Ascending aorta (tissue), 2 donors: ENCODE measurements around the gene QRSL1. TPM values are rescaled to one million over a fixed set of nuclear protein-coding genes. Genes with fewer than 3 reads are reported as not detected.

ENCODE experiments used
- DNase-seq, 2 donors: peaks; one replicate each; pipeline ENCODE4 v3.0.0-alpha.2; 2019; ENCODE audit warnings: low spot score in 2 of 2
- H3K27ac ChIP-seq, 2 donors: fragments of 200-600 bp; sonication (generic); one replicate each; pipeline ENCODE4 v1.5.1; 2016 to 2017; ENCODE audit warnings: mild to moderate bottlenecking in 1 of 2
- H3K27me3 ChIP-seq: fragments of 200-600 bp; sonication (generic); one replicate; pipeline ENCODE4 v1.5.1; 2017
- H3K36me3 ChIP-seq, 2 donors: fragments of 200-600 bp; sonication (generic); one replicate each; pipeline ENCODE4 v1.5.1; 2016
- H3K4me1 ChIP-seq, 2 donors: fragments of 200-600 bp; sonication (generic); one replicate each; pipeline ENCODE4 v1.5.1; 2016 to 2017; ENCODE audit warnings: mild to moderate bottlenecking in 1 of 2
- H3K4me3 ChIP-seq, 2 donors: fragments of 200-600 bp; sonication (generic); one replicate each; pipeline ENCODE4 v1.5.1; 2016 to 2017; ENCODE audit warnings: mild to moderate bottlenecking in 1 of 2
- H3K9me3 ChIP-seq, 2 donors: fragments of 200-600 bp; sonication (generic); one replicate each; pipeline ENCODE4 v1.5.1; 2016
- CTCF ChIP-seq, 3 experiments: fragments of 200-600 bp in 2 of 3; fragments of 450-650 bp in 1 of 3; sonication (generic) in 2 of 3; IDR thresholded peaks; one replicate each; pipeline ENCODE4 v1.5.1; 2016 to 2019; ENCODE audit warnings: antibody characterized with exemption in 3 of 3, mild to moderate bottlenecking in 1 of 3, moderate library complexity in 1 of 3
- intact Hi-C: fragments of 100-400 bp; cut with DNase I; formaldehyde crosslinking; loops from one replicate; pipeline ENCODE4 v1.15.1; 2023
- total RNA-seq: library from RNA; depleted of rRNA; stranded (reverse); fragments of >200 nt; gene quantifications from one replicate; pipeline ENCODE4 v1.1.0, GENCODE V29; 2016

Gene QRSL1
- total RNA-seq, 1 donor from 2014 or later, result 3.9 TPM

- Histone ChIP-seq H3K27ac (no peak overlapping the region), H3K27me3 (no peaks in the 10 kb centered on the region), H3K4me1 (peaks cover 0 to 7% of the 10 kb centered on the region in 2 donors), H3K4me3 (no peak overlapping the region), H3K9me3 (no peaks in the 10 kb centered on the region), H3K36me3 (no peaks in the 10 kb centered on the region)
- TF ChIP-seq CTCF (IDR thresholded peaks at IDR 0.05), result no peak
- intact Hi-C loops, result no loop called here
- DNase-seq, result no peak
Measured at GRCh38 chr6:106631346-106631745, 2.0 kb downstream of the QRSL1 start.

DNA sequence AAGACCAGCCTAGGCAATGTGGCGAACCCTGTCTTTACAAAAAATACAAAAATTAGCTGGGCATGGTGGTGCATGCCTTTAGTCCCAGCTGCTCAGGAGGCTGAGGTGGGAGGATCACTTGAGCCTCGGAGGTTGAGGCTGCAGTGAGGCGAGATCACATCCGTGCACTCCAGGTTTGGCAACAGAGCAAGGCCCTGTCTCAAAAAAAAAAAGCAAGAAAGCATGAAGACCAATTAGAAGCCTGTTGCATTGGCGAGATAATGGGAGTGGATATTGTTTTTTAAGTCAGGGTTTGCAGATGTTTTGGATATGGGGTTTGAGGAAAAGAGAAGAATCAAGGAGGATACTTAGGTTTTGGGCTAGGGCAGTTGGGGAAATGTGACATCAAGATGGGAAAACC, 5.2 kb downstream of the QRSL1 start:
- no peak for DNase-seq
- no peaks in the 10 kb centered on the region for H3K27me3 ChIP-seq
- no peak overlapping the region for H3K27ac ChIP-seq
- no peak overlapping the region for H3K4me3 ChIP-seq
- no peaks in the 10 kb centered on the region for H3K9me3 ChIP-seq
- no peaks in the 10 kb centered on the region for H3K36me3 ChIP-seq
- TF ChIP-seq CTCF (IDR thresholded peaks at IDR 0.05), result no peak
- intact Hi-C loops, result no loop called here
- peaks cover 0 to 5% of the 10 kb centered on the region in 2 donors for H3K4me1 ChIP-seq

DNA sequence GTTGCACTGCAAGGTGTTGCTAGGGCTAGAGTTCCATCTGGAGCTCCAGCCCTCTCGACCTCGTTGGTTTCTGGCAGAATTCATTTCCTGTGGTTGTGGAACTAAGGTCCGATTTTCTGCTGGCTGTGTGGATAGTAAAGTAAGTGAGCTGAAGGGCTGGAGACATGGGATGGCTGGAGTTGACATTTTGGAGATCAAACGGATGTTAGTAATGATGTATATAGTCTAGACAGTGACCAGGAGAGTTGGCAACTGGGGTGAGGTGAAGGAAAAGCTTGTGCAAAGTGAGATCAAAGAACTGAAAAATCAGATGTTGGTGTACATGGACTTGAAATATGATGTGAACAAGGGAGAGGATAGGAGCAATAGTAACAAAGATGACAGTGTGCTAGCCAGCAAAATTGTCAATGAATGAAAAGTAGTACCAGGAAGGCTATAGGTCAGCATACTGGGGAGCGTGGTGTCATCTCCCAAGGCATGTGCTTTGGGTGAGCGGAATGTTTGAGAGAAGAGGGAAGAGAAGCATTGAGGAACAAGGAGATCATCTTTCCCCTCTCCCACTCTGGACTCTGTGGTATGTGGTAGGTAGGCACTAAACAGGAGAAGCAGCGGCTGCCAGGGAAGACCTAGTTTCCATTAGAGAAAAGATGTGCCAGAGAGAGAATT, 7.8 kb downstream of the QRSL1 start:
- no peak overlapping the region for H3K4me3 ChIP-seq
- H3K27me3 ChIP-seq, result no peaks in the 10 kb centered on the region
- intact Hi-C loops, result no loop called here
- H3K9me3 ChIP-seq, result no peaks in the 10 kb centered on the region
- peaks cover 0 to 6% of the 10 kb centered on the region in 2 donors for H3K36me3 ChIP-seq
- DNase-seq, result no peak
- no peaks in the 10 kb centered on the region for H3K4me1 ChIP-seq
- no peak for TF ChIP-seq CTCF (IDR thresholded peaks at IDR 0.05)
- H3K27ac ChIP-seq, result no peak overlapping the region

- TF ChIP-seq CTCF (IDR thresholded peaks at IDR 0.05), result no peak
- no peak for DNase-seq
- Histone ChIP-seq H3K4me1 (no peaks in the 10 kb centered on the region), H3K4me3 (no peak overlapping the region), H3K36me3 (peaks cover 4 to 12% of the 10 kb centered on the region in 2 donors), H3K27me3 (no peaks in the 10 kb centered on the region), H3K27ac (no peak overlapping the region), H3K9me3 (no peaks in the 10 kb centered on the region)
- intact Hi-C loops, result no loop called here
Measured at GRCh38 chr6:106637717-106638341, 8.5 kb downstream of the QRSL1 start.

DNA sequence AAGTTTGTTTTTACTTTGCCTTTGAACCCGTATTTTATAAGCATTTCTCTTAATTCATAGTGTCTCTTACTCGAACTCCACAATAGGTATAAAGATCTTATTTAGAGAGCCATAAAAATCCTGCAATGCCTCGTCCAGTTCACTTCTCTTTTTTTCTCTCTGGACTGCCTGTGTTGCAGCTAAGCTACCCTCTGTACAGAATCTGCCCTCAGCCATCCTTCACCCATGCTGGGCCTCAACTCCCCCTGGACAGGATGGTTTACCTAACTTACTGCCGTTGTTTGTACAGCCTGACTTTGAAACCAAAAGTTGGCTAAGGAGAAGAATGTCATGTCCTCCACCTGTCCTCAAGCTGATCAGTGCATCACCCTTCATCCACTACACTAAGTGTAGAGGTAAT, 10.4 kb downstream of the QRSL1 start:
- TF ChIP-seq CTCF (IDR thresholded peaks at IDR 0.05), result no peak
- intact Hi-C loops, result no loop called here
- H3K4me1 ChIP-seq, result no peaks in the 10 kb centered on the region
- no peak for DNase-seq
- H3K27me3 ChIP-seq, result no peaks in the 10 kb centered on the region
- no peaks in the 10 kb centered on the region for H3K9me3 ChIP-seq
- peaks cover 16 to 31% of the 10 kb centered on the region in 2 donors for H3K36me3 ChIP-seq
- no peak overlapping the region for H3K27ac ChIP-seq
- no peak overlapping the region for H3K4me3 ChIP-seq
